Glomerular visceral epithelial cell (primary cell): ENCODE results near the gene PIGS.
A peak's percentile ranks its signal among the peaks of the same experiment; 100 is the strongest.
"Not testable (repeated sequence)": the region's sequence is repeated elsewhere in the genome, so short reads cannot be mapped to it uniquely, and the experiment has no call there.

Experiments
- DNase-seq: peaks from one replicate; pipeline ENCODE4 v3.0.0-alpha.2; 2016; ENCODE audit errors: extremely low spot score

The PIGS gene

DNA sequence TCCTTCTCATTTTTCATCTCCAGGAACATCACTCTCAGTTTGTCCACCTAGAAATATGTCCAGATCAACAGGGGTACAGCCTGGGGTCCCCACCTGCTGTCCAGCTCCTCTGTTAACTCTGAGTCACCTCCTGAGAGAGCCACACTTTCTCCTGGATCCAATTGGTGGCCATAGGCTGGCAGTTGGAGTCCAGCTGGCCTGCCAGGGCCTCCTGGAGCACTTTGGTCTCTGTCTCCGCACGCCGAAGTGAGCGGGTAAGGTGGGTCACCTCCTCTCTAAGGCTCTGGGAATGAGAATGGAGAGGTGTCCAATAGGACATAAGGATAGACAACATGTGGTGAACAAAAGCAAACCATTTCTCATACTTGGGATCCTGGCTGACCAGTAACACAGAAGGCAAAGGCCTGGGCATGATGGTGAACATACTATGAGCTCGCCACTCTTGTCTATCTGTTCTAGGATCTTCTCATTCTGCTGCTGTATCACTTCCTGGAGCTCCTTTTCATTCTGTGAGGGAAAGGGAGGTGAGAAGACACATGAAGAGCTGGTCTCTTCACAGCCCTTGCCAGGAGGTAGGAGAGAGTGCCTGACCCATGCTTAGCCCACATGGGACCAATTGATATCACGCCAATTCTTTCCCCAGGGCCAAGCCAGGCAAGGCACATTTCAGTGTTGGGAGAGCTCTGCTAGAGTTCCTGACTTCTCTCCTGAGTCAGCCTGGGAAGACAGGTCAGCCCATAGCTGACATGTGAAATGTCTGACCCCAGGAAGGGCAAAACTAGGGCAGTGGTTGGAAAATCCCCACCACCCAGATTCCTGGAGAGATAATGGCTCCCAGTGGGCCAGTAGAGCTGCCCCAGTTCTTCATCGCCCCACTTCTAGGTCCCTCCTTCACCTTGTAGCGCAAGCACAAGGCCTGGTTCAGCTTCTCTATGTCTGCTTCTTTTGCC is 7.2 kb upstream of the PIGS start:
- DNase-seq, result no peak

DNA sequence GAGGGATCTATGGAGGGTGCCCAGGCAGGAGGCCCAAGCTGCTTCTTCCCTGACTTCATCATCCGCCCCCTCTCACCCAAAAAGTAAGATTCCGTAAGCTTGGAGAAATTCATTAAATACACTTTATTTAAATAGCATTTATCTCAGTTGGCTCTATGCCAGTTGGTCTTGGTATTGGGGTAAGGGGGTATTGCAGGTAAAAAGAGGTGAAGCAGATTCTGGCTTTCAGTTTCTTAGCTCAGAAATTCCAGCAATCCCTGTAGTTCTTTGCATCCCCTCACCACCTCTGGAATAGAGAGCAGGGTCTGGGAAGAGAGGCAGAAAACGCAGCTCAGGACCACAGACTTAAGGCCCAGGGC is 6.1 kb upstream of the PIGS start:
- DNase-seq, result no peak

DNA sequence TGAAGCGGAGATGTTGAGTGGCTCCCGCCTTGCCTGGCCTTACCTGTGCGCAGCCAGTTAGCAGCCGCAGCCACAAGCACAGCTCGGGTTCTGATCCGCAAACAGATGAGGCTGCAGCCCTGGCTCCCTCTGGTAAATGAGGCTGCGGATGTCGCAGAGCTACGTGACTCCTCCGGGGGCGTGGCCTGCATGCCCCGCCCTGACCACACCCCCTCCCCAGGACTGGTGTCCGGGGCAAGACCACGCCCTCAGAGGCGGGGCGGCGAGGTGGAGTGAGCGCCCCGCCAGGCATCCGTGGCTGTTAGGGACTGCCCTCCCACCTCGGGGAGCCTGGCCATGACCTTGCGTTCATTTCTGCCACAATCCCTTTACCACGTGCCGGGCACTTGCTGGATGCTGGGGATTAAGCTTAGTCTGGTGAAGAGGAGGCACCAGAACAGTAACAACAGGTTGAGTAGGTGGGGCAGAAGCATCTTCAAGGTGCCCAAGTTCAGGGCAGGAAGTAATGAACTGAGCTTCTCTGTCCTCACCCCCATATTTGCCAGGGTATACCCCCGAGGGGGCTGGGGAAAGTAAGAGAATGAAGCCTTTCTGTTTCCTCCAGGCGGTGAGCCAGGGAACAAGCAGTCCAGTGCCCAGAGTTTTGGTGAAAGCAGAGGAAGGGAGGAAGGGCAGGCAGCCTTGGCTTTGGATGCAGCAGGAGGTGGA is 5.6 kb upstream of the PIGS start, which contains the start of gene ALDOC:
ALDOC (minus strand) TSS at position 138 of the 708 bp plus-strand sequence. CDS start 1,363 bp downstream, outside the sequence.
- DNase-seq, result peak; percentile 43

DNA sequence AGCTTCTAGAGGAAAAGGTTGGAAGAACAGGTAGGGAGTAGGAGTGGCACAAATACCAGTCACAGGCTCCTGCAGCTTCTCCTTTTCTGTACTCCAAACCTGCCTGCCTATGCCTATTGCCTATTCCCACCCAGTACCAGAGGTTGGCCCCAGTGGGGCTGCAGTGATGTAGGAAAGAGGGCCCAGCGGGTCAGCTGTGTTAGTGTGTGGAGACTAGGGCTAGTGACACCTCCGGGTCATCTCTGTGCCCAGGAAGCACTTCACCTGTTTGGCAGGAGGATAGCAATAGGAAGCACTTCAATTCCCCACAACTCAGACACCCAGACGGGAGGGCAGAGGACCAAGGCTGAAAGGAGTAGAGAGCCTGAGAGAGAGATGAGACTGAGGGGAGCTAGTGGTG is 4.7 kb upstream of the PIGS start:
- DNase-seq, result not testable (repeated sequence)

DNA sequence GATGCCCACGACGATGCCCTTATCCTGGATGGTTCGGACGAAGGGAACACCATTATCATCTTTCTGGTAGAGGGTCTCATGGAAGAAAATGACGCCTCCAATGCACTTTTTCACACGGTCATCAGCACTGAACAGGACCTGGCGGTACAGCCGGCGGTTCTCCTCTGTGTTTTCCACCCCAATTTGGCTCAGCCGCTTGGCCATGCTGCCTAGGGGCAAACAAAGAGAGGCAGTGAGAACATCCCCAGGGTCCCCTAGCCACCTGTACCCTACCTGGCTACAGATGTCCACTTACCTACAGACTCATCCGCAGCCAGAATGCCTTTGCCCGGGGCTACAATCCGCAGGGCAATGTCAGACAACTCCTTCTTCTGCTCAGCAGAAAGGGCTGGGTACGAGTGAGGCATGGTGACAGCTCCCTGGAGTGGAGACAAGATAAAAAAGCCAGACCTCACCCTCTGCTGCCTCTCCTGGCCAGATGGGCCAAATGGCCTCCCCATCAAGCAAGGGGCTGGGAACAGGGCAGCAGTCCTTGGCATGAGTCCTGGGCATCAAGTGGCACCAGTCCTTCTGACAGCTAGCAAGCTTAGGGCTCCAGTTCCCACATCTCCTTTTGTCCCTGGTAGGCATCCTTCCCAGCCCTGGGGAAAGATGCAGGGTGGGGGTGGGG is 3.9 kb upstream of the PIGS start:
- no peak for DNase-seq

DNA sequence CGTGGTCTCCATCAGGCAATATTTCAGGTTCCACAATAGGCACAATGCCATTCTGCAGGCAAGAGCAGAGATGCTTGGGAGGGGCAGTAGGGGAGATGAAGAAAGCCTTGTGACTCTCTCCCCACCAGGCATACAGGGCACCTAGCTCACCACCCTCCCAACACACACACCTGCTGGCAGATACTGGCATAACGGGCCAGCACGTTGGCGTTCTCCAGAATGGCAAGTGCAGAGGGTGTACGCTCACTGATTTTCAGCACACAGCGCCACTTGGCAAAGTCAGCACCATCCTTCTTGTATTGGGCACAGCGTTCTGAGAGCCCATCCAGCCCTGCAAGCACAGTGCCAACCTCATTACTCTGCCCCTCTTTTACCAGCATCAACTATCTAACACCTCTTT is 3.2 kb upstream of the PIGS start:
- DNase-seq, result no peak

DNA sequence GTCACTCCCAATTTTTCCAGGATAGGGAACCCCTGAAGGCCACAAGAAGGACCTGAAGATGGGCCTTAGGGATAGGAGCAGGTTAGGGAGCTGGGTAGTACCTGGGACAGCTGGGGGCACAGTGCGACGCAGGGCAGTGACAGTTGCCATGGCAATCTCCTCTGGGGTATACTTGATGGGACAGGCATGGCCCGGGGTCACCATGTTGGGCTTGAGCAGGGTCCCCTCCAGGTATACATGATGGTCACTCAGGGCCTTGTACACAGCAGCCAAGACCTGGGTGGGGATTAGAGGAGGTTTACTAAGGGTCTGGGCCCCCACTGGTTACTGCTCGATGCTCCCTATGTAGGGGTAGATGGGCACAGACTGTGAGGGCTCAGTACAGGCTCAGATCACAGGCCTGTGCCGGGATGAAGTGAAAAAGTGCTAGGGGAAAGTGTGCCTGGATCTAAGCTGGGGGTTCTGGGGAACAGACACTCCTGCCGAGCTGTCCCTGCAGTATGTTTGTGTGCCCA is 2.7 kb upstream of the PIGS start:
- no peak for DNase-seq

DNA sequence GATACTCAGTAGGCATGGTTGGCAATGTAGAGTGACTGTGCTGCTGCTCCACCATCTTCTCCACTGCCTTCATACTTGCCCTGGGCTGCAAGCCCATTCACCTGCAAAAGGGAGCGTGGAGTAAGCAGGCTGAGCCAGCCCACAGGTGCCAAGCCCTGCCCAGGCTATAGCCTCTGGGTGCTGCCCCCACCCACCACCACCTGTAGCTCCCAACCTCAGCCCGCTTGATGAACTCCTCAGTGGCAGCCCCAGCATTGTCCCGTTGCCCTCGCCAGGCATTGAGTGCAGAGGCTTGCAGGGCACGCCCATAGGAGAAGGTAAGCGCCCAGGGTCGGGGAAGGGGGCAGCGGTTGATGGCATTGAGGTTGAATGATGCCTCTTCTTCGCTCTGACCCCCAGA is 2.2 kb upstream of the PIGS start:
- no peak for DNase-seq

DNA sequence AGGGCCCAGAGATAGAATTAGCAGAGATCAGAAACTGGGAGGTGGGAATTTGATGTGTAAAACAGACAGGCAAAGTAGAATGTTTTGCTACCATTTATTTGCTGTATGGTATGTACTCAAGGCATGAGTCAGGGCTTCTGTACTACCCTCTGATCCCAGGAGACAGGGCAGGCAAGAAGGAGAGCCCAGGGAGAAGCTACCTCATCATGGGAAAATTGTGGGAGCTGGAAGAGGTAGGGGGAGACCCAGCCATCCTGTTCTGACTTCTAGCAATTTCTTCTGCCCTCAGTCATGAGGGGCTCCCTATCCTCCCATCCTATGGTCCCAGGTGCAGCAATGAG is 1.7 kb upstream of the PIGS start:
- DNase-seq, result no peak

DNA sequence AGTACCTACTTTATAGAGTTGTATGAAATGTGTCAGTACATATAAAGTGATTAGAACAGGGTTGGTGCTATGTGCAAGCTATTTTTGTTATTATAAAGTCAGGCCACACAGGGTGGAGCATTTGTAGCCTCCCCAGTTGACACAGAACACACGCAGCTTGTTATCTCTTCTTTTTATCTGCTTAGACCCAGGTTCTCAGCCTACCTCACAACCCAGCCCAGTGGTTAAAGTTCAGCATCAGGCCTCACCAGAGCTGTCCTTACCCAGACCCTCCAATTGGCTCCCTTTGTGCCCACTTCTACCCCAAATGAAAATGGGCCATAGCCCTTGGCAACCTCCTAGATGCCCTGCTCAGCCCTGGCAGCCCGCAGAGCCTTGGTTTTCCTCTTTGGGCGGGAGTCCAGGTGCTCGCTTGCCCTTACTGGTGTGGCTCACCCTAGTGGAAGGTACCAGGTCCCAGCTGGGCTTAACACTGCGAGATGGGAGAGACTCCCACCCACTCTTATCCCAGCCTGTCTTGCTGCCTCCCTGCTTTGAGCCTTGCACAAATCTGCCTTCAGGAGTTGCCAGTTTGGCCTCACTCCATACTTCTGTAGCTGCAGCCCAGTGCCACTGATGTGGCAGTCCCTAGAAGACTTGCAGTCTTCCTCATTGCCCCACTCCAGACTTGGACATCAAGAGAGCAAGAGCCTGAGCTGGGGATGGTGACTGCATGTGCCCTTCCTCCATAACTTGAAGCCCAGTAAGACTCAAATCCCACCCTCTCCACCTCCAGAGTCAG is 1.1 kb upstream of the PIGS start:
- DNase-seq, result no peak

DNA sequence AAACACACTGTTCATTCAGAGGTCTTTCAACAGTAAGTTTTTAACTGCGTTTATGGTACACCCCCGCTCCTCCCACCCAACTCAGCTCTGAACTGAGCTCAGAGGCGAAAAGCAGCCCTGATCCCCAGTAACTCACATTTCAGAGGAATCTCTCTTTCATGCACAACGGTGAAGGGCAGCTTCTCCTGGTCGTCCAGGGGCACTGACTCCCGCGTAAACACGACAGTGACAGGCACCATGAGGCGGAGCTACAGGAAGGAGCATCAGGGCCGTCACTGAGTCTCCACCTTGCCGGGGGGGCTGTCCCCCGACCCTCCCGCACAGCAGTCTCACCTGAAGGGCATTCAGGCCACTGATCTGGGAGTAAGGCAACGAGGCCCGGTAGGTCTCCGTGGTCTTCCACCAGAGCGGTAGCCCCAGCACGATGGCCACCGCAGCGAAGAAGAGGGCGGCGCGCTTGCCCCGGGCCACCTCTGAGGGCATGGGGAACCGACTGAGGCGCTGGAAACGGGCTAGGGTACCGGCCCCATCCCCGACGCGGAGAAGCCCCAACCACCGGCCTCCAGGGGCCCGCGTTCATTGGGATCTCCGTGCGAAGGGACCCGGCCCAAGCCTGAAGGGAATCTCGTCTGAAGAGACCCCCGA is 486 bp downstream of the PIGS start:
- peak; percentile 26 for DNase-seq

DNA sequence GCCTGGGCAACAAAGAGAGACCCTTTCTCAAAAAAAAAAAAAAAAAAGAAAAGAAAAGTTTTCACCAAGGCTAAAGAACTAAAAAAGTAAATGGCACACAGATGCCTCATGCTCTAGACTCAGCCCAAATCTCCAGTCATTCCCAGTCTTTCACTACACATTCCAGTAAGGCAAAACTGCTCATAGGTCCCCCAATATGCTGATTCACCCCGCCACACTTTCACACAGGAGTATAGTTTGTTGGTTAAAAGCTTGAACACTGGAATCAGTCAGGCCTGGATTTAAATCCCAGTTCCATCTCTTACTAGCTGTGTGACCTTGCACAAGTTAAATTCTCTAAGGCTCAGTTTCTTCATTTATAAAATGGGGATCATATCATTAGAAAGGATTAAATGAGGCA is 1.9 kb downstream of the PIGS start:
- DNase-seq, result no peak

DNA sequence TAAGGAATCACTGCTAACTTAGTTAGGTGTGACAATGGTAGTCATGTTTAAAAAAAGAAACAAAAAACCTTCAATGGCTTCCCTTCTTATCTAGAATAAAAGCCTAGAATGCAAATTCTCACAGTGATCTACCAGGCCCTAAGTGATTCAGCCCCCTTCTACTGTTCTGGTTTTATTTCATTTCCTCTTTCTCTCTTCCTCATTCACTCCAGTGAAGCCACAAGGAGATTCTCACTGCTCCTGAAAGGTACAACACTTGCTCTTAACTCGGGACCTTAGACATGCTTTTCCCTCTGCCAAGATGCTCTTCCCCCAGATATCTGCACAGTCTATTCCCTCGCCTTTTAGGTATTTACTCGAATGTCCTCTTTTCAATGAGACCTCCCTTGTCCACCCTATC is 3.7 kb downstream of the PIGS start:
- DNase-seq, result no peak

DNA sequence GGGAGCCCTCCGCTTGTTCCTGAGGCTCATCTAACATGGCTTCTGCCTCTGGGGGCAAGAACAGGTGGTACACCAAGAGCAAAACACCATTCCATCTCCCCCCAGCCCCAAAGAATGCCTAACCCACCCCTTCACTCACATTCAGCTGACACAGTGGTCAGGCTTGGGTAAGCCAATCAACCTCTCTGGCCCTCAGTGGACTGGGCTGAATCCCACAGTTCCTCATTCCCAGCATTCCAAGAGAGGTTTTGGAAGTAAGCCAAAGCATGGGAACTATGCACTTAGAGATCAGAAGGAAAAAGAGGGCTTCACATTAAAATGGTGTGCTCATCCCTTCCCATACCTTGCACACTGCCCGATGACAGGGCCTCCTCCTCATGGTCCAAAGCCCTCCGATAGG is 7.8 kb downstream of the PIGS start:
- DNase-seq, result peak; percentile 90

DNA sequence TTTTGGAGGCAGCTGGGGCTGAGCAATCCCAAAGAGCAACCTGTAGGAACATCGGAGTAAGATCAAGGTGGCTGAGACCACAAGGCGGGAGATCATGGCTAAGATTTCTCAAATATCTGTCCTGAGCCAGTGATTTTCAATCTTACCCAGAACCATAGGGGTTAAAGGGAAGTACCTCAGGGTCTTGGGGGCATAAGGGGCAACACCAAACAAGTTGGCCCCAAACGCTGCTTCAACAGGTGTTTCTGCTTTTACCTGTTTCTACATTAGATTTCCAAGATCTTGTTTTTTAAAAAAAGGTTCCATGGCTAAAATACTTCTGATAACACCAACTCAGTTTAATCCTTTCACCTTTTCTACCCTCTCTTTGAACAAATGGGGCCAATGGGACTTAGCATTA is 16.3 kb downstream of the PIGS start:
- DNase-seq, result no peak

DNA sequence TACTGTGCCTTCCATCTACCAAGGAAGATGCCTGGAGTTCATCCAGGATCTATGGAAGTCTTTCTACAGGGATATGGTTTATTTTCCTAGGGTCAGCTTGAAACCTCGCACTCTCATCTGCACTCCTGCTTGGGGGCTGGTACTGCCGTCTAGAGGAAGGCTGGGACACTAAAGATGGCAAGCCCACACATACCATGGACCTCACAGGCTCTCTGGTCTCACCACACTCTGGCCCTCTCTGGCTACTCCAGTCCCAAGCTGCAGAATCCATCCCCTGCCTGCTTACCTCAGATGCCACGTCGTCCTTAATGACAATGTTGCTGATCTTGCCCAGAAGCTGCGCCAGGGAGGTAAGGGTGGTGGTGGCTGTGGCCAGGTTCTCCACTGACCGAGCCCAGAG is 16.8 kb downstream of the PIGS start:
- no peak for DNase-seq

DNA sequence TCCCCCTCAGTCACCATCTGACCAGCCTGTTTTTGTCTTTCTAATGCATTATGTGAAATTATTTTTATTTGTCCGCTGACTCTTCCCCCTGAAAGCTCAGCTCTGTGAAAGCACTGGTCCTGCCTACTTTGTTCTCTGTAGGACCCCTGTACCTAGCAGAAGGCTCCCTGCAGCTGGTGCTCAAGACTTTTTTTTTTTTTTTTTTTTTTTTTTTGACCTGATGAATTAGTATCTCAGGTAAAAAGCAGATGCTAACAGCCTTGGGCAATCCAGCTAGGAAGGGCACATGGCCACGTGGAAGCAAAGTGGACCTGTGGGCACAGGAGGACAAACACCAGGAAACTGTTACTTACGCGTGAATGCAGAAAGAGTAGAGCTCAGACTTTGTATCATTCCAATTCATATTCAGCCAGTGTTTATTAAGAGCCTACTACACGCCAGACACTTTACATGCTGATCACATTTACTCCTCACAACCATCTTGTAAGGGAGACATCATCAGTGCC is 18.3 kb downstream of the PIGS start:
- DNase-seq, result no peak

DNA sequence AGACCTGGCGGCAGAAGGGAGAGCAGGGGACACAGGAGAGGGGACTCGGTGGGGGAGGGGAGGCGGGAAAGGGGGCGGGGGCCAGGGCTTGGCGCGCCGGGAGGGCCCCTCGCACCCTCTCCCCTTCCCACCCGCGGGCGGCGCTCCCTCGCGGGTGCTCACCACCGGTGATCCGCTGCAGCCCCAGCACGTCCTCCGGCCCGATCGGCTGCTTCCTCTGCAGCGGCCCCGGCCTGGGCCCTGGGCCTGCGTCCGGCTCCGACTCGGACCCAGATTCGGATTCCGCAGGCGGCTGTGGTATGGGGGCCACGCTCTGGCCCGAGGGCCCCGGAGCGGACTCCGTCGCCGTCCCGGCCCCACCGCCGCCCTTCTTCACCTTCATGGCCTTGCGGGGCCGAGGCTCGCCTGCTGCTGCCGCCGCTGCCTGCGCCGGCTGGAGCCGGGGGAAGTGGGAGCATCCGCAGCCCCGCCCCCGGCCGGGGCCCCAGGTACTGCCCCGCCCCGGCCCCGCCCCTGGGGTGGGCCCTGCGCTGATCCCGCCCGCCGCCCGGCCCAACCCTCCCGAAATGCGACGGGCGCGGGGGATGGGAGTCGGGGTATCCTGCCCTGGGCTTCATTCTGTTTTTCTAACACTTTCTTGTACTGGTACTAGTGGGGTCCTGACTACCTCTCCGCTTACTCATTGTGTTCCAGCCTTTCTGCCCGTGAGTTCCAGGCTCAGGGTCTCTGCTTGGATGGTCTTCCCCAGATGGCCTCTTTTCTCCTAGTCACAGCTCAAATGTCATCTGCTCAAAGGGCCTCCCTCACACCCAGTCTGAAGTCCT is 18.9 kb downstream of the PIGS start, which contains the start of gene UNC119:
UNC119 (minus strand) TSS at position 449 of the 824 bp plus-strand sequence; CDS start at position 382, 67 bp downstream.
- DNase-seq, result peak; percentile 80

DNA sequence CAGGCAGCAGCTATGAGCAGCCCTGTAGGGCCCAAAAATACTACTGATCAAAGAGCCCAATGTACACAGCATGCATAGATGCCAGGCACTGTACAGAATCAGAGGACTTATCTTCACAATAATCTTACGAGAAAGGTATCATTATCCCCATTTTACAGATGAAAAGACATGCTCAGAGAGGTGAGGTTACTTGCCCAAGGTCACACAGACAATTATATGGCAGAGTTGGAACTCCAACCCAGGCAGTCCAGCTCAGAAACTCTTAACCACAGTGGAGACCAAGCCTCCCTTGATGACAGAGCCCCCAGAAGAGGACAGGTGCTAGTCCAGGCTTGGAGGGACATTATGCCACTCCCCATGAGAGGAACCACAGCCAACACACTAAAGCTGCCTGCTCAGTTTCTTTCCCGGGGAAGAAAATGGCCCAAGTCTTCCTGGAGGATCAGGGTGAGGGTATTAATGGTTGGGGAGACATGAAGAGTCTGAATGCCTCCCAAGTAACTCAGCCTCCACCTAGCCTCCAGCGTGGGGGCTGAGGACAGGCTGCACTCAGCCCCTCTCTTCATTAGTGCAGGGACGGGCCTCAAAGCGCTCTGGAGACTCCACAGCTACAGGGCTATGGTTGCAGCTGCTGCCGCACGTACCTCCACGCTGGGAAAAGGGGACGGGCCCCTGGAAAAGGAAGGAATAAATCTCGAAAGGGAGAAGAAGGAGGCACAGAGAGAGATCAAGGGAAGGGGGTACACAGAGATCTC is 19.7 kb downstream of the PIGS start:
- no peak for DNase-seq
